Measurements from ENCODE around the gene BAMBI. TPM values are rescaled to one million over a fixed set of nuclear protein-coding genes. Genes with fewer than 3 reads are reported as not detected.

The BAMBI gene
- polyA plus RNA-seq, 3 donors, result 41.4 to 51.1 (median 49.7) TPM

DNA sequence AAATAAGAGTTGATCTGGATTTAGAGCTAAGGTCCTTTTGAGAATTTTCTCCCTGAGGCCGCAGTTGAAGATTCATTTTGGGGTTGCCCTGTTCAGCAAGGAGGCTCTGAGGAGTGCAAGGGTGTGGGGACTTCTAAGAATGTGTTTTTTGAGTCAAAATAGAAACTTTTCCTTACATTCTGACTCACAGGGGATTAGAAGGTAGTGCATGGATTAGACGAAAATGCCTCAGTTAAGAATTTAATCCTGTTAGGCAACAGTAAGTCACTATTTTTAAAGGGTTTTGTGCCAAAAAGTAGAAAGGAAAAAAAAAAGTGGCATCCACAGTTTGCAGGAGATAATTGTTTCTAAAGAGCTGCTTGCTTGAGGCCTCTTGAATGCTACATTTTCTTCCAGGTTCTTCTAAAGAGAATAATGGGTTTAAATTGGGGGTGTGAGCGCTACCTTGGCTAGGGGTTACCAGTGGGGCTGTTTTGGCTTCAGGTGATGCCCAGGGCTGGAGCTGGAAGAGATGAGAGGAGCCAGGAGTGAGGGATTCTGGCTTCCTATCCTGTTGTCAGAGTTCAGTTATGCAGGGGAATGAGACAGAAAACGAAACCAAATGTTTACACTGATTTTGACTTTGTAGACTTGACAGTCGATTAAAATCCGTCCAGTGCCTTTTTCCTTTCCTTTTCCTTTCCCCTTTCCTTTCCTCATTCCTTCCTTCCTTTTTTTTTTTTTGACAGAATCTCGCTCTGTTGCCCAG, 52.9 kb downstream of the BAMBI start:
- DNase-seq (ENCODE audit: low read depth in 3 of 3, low spot score in 2 of 3), result no peak

DNA sequence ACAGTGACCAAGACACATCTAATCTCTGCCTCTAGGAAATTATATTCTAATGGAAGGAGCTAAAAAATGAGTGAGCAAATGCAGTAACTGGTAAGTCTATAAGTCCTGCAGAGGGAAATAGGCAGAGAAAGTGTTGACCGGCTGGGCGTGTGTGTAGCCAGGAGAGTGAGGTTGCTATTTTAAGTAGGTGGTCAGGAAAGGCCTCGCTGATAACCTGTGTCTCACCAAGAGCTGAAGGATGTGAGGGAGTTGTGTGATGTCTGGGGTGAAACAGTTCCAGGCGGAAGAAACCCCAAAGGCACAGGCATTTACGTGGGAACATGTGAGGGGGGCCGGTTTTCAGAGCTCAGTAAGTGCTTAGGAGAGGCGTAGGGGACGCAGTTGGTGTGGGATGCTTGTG, 54.8 kb downstream of the BAMBI start:
- no peak for DNase-seq (ENCODE audit: low read depth in 3 of 3, low spot score in 2 of 3)

Other genes with a start within 250 kb of the BAMBI start
- 100 to 1,000 TPM; 153 to 169 (median 158) TPM for gene WAC, start 144.4 kb upstream of the BAMBI start, polyA plus RNA-seq (ENCODE audit: insufficient read length in 3 of 3)